SK-N-SH (cell line): ENCODE data around the gene KRTAP21-2. TPM values are rescaled to one million over a fixed set of nuclear protein-coding genes. Genes with fewer than 3 reads are reported as not detected.

ENCODE experiments used
- CTCF ChIA-PET: fragments of 300-600, 350-600 bp; formaldehyde crosslinking; extraction: SDS; loops from one replicate; lab custom pipeline; 2021; lab: Yijun Ruan, JAX
- POLR2A ChIA-PET: fragments of 350-600 bp; sonication (Branson Sonifier 250); formaldehyde crosslinking; extraction: SDS; loops from one replicate; lab custom pipeline; 2020; ENCODE audit warnings: antibody characterized with exemption, inconsistent platforms; lab: Yijun Ruan, JAX
- DNase-seq: peaks from one replicate; pipeline ENCODE4 v3.0.0; 2012
- H2AFZ ChIP-seq: fragments of 200-600 bp; sonication (generic); 2 replicates; pipeline ENCODE4 v1.8.1; 2016; ENCODE audit warnings: antibody characterized with exemption, mild to moderate bottlenecking, low read depth
- H3F3A ChIP-seq: fragments of 200-600 bp; sonication (generic); replicated peaks from 2 replicates; pipeline ENCODE3; 2016; ENCODE audit warnings: antibody characterized with exemption, mild to moderate bottlenecking; ENCODE audit not compliant: insufficient read depth
- H3K27ac ChIP-seq, 2 experiments: fragments of 200-500 bp in 1 of 2; fragments of 200-600 bp in 1 of 2; sonication (Bioruptor generic) in 1 of 2; sonication (generic), shearing (Covaris generic) in 1 of 2; 2 replicates each; pipeline versions ENCODE4 v1.5.1 to v1.6.1; 2014 to 2016; ENCODE audit warnings: low read depth in 2 of 2, inconsistent platforms in 1 of 2, low read length in 1 of 2, mild to moderate bottlenecking in 1 of 2, mixed read lengths in 1 of 2
- H3K27me3 ChIP-seq: fragments of 200-600 bp; sonication (generic), shearing (Covaris generic); 2 replicates; pipeline ENCODE4 v1.6.1; 2016; ENCODE audit warnings: mixed run types; ENCODE audit not compliant: insufficient read depth
- H3K36me3 ChIP-seq, 2 experiments: fragments of 200-500 bp in 1 of 2; fragments of 200-600 bp in 1 of 2; sonication (Bioruptor generic) in 1 of 2; sonication (generic) in 1 of 2; replicated peaks in 1 of 2; 2 replicates each; pipeline versions ENCODE3 to v1.5.1; 2014 to 2016; ENCODE audit warnings: low read length in 1 of 2, mild to moderate bottlenecking in 1 of 2; ENCODE audit not compliant: insufficient read depth in 2 of 2, control insufficient read depth in 1 of 2
- H3K4me1 ChIP-seq, 2 experiments: fragments of 200-500 bp in 1 of 2; fragments of 200-600 bp in 1 of 2; sonication (Bioruptor generic) in 1 of 2; sonication (generic), shearing (Covaris generic) in 1 of 2; 2 replicates each; pipeline versions ENCODE4 v1.5.1 to v1.6.1; 2014 to 2016; ENCODE audit warnings: low read depth in 1 of 2, low read length in 1 of 2, mixed run types in 1 of 2; ENCODE audit not compliant: insufficient read depth in 2 of 2, control insufficient read depth in 1 of 2
- H3K4me2 ChIP-seq: fragments of 200-600 bp; sonication (generic), shearing (Covaris generic); 2 replicates; pipeline ENCODE4 v1.6.1; 2017; ENCODE audit warnings: mixed run types
- H3K4me3 ChIP-seq, 2 experiments: fragments of 200-500 bp in 1 of 2; fragments of 200-600 bp in 1 of 2; sonication (Bioruptor generic) in 1 of 2; sonication (generic), shearing (Covaris generic) in 1 of 2; 2 replicates each; pipeline versions ENCODE4 v1.5.1 to v1.8.1; 2014 to 2016; ENCODE audit warnings: low read depth in 2 of 2, inconsistent platforms in 1 of 2, low read length in 1 of 2, mild to moderate bottlenecking in 1 of 2, mixed read lengths in 1 of 2, moderate library complexity in 1 of 2
- H3K79me2 ChIP-seq: fragments of 200-600 bp; sonication (generic); 2 replicates; pipeline ENCODE4 v1.8.1; 2017; ENCODE audit warnings: mild to moderate bottlenecking; ENCODE audit not compliant: insufficient read depth
- H3K9ac ChIP-seq: fragments of 200-600 bp; sonication (generic); 2 replicates; pipeline ENCODE4 v1.6.1; 2017; ENCODE audit warnings: mixed run types
- H3K9me2 ChIP-seq: fragments of 200-600 bp; sonication (generic); 2 replicates; pipeline ENCODE4 v1.6.1; 2017; ENCODE audit warnings: mixed run types
- H3K9me3 ChIP-seq: fragments of 200-600 bp; sonication (generic); 2 replicates; pipeline ENCODE4 v1.6.1; 2017; ENCODE audit warnings: mixed run types, mild to moderate bottlenecking, moderate library complexity
- H4K20me1 ChIP-seq: fragments of 200-600 bp; sonication (generic); 2 replicates; pipeline ENCODE4 v1.6.1; 2017; ENCODE audit warnings: mild to moderate bottlenecking, mixed run types; ENCODE audit not compliant: insufficient read depth
- ELF1 ChIP-seq: IDR thresholded peaks from 2 replicates; pipeline ENCODE4 v1.4.0; 2012
- FOXJ3 ChIP-seq: sonication (generic); formaldehyde crosslinking; IDR thresholded peaks from 2 replicates; pipeline ENCODE4 v1.5.1; 2020; ENCODE audit warnings: mild to moderate bottlenecking, missing genetic modification reagents
- NRF1 ChIP-seq: IDR thresholded peaks from 2 replicates; pipeline ENCODE4 v1.6.1; 2012; ENCODE audit warnings: low read depth, mild to moderate bottlenecking, low read length
- RAD21 ChIP-seq: IDR thresholded peaks from 2 replicates; pipeline ENCODE4 v1.6.1; 2012; ENCODE audit warnings: mild to moderate bottlenecking, low read length
- SIN3A ChIP-seq: IDR thresholded peaks from 2 replicates; pipeline ENCODE4 v1.6.1; 2012; ENCODE audit warnings: low read depth, mild to moderate bottlenecking, low read length, moderate library complexity, borderline replicate concordance
- SMC3 ChIP-seq: IDR thresholded peaks from 2 replicates; pipeline ENCODE4 v1.6.1; 2012; ENCODE audit warnings: low read depth, low read length, improper control_type of control experiment
- TAF1 ChIP-seq: IDR thresholded peaks from 2 replicates; pipeline ENCODE4 v1.6.1; 2012; ENCODE audit warnings: low read depth, mild to moderate bottlenecking, low read length, moderate library complexity, borderline replicate concordance
- TCF12 ChIP-seq: IDR thresholded peaks from 2 replicates; pipeline ENCODE4 v1.4.0; 2012
- WGBS: methylation state at CpG from one replicate; pipeline ENCODE4 v1.1.6; 2017; ENCODE audit warnings: low lambda C conversion rate; 5-methylcytosine and 5-hydroxymethylcytosine counted together
- polyA plus RNA-seq, 3 experiments: library from polyadenylated mRNA; depleted of rRNA; stranded (reverse); fragments of >200 nt; gene quantifications; 2 replicates each; pipeline ENCODE4 v1.2.3, GENCODE V29; 2012
- small RNA-seq, 7 experiments: library from RNA; depleted of rRNA; stranded (forward); fragments of <200 nt; gene quantifications; one replicate each; pipeline ENCODE3, GENCODE V24; 2012
- TF ChIP-seq, protein P1 (sequence below): IDR thresholded peaks from 2 replicates; pipeline ENCODE4; 2012
- TF ChIP-seq, protein P2 (sequence below): IDR thresholded peaks from 2 replicates; pipeline ENCODE4 v1.6.1; 2012; ENCODE audit warnings: mild to moderate bottlenecking, low read depth, low read length, moderate library complexity
- TF ChIP-seq, protein P3 (sequence below): IDR thresholded peaks from 2 replicates; pipeline ENCODE4 v1.4.0; 2012; ENCODE audit warnings: low read depth, borderline replicate concordance

Gene KRTAP21-2
- polyA plus RNA-seq, 1 of the 3 experiments (the other 2 are of a cell fraction): not detected

DNA sequence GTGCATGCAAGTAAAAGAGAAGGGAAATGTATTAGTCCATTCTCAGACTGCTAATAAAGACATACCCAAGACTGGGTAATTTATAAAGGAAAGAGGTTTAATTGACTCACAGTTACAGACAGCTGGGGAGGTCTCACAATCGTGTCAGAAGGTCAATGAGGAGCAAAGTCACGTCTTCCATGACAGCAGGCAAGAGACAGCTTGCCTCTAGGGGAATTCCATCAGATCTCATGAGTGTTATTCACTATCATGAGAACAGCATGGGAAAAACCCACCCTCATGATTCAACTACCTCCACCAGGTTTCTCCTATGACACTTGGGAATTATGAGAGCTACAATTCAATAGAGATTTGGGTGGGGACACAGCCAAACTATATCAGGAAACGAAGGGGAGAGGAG lies 36.6 kb downstream of the KRTAP21-2 start:
- Histone ChIP-seq H3K27me3 (no peaks in the 10 kb centered on the region), H3F3A (peaks cover 18% of the 10 kb centered on the region), H3K4me3 (no peak overlapping the region), H3K9ac (no peak overlapping the region), H4K20me1 (no peaks in the 10 kb centered on the region), H3K79me2 (no peaks in the 10 kb centered on the region), H3K4me2 (no peak overlapping the region), H3K9me3 (no peaks in the 10 kb centered on the region), H2AFZ (no peak overlapping the region), H3K4me1 (no peaks in the 10 kb centered on the region), H3K9me2 (no peaks in the 10 kb centered on the region), H3K36me3 (no peaks in the 10 kb centered on the region), H3K27ac (no peak overlapping the region)
- TF ChIP-seq, protein P1, sequence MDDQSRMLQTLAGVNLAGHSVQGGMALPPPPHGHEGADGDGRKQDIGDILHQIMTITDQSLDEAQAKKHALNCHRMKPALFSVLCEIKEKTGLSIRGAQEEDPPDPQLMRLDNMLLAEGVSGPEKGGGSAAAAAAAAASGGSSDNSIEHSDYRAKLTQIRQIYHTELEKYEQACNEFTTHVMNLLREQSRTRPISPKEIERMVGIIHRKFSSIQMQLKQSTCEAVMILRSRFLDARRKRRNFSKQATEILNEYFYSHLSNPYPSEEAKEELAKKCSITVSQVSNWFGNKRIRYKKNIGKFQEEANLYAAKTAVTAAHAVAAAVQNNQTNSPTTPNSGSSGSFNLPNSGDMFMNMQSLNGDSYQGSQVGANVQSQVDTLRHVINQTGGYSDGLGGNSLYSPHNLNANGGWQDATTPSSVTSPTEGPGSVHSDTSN: no peak
- TF ChIP-seq SIN3A (no peak), TCF12 (no peak)
- TF ChIP-seq, protein P2, sequence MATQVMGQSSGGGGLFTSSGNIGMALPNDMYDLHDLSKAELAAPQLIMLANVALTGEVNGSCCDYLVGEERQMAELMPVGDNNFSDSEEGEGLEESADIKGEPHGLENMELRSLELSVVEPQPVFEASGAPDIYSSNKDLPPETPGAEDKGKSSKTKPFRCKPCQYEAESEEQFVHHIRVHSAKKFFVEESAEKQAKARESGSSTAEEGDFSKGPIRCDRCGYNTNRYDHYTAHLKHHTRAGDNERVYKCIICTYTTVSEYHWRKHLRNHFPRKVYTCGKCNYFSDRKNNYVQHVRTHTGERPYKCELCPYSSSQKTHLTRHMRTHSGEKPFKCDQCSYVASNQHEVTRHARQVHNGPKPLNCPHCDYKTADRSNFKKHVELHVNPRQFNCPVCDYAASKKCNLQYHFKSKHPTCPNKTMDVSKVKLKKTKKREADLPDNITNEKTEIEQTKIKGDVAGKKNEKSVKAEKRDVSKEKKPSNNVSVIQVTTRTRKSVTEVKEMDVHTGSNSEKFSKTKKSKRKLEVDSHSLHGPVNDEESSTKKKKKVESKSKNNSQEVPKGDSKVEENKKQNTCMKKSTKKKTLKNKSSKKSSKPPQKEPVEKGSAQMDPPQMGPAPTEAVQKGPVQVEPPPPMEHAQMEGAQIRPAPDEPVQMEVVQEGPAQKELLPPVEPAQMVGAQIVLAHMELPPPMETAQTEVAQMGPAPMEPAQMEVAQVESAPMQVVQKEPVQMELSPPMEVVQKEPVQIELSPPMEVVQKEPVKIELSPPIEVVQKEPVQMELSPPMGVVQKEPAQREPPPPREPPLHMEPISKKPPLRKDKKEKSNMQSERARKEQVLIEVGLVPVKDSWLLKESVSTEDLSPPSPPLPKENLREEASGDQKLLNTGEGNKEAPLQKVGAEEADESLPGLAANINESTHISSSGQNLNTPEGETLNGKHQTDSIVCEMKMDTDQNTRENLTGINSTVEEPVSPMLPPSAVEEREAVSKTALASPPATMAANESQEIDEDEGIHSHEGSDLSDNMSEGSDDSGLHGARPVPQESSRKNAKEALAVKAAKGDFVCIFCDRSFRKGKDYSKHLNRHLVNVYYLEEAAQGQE: no peak
- ChIA-PET CTCF (no interaction called here), POLR2A (no interaction called here)
- DNase-seq: no peak
- WGBS: 25% methylated on average over 3 of the region's 3 CpGs

DNA sequence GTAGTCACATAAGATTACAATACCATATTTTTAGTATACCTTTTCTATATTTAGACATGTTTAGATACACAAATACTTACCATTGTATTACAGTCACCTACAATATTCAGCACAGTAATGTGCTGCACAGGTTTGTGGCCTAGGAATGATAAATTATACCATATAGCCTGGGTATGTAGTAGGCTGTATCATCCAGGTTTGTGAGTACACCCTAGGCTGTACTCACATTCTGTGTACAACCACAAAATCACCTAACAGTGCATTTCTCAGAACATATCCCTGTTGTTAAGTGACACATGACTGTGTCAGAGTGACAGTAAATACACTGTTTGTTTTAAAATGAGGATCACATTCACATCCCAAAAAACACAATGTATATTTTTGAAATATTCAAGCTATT lies 39.6 kb downstream of the KRTAP21-2 start:
- POLR2A ChIA-PET: no interaction called here
- CTCF ChIA-PET: no interaction called here
- DNase-seq: no peak

More for the DNA sequence above, 39.6 kb downstream of the KRTAP21-2 start:
- Histone ChIP-seq H3K9me2 (no peaks in the 10 kb centered on the region), H3K27ac (no peak overlapping the region), H3K9me3 (no peaks in the 10 kb centered on the region), H3K79me2 (no peaks in the 10 kb centered on the region), H3K9ac (no peak overlapping the region), H3K4me2 (no peak overlapping the region), H3K4me3 (no peak overlapping the region), H3K4me1 (no peaks in the 10 kb centered on the region), H2AFZ (no peak overlapping the region), H3K27me3 (no peaks in the 10 kb centered on the region), H4K20me1 (no peaks in the 10 kb centered on the region)
- no peak for TF ChIP-seq RAD21
- TF ChIP-seq, protein P3, sequence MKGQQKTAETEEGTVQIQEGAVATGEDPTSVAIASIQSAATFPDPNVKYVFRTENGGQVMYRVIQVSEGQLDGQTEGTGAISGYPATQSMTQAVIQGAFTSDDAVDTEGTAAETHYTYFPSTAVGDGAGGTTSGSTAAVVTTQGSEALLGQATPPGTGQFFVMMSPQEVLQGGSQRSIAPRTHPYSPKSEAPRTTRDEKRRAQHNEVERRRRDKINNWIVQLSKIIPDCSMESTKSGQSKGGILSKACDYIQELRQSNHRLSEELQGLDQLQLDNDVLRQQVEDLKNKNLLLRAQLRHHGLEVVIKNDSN: no peak
- no peak for TF ChIP-seq ELF1
- no peak for TF ChIP-seq SMC3
- no peak for TF ChIP-seq TAF1
- no peak for TF ChIP-seq FOXJ3 (CRISPR knock-in tag)
- TF ChIP-seq, protein P1: no peak
- TF ChIP-seq NRF1: no peak
- TF ChIP-seq, all 33 proteins: peak for 0
- Histone ChIP-seq H3K36me3 (no peaks in the 10 kb centered on the region), H3F3A (no peaks in the 10 kb centered on the region)

Small RNAs within 50 kb of the gene (small RNA-seq; reads per million reads assigned to genes)
- gene AP000244.1 (0 reads per million in 7 experiments), gene KRTAP21-3 (0 to 0.17 (median 0) reads per million in 7 experiments)

Other genes with a start within 250 kb of the KRTAP21-2 start
- gene KRTAP19-5, start 245.1 kb downstream of the KRTAP21-2 start, polyA plus RNA-seq (2012; rRNA removed): not detected in 2 replicates
- gene KRTAP19-6, start 205.4 kb downstream of the KRTAP21-2 start, polyA plus RNA-seq (2012; rRNA removed): not detected in 2 replicates
- gene KRTAP19-7, start 185.9 kb downstream of the KRTAP21-2 start, polyA plus RNA-seq (2012; rRNA removed): not detected in 2 replicates
- not detected in 2 replicates for gene KRTAP22-2, start 156.9 kb downstream of the KRTAP21-2 start, polyA plus RNA-seq (2012; rRNA removed)
- not detected in 2 replicates for gene KRTAP6-3, start 154.8 kb downstream of the KRTAP21-2 start, polyA plus RNA-seq (2012; rRNA removed)
- gene KRTAP6-2, start 148.4 kb downstream of the KRTAP21-2 start, polyA plus RNA-seq (2012; rRNA removed): not detected in 2 replicates
- gene KRTAP22-1, start 146.2 kb downstream of the KRTAP21-2 start, polyA plus RNA-seq (2012; rRNA removed): not detected in 2 replicates
- not detected in 2 replicates for gene KRTAP6-1, start 133.3 kb downstream of the KRTAP21-2 start, polyA plus RNA-seq (2012; rRNA removed)
- gene KRTAP20-1, start 130.8 kb downstream of the KRTAP21-2 start, polyA plus RNA-seq (2012; rRNA removed): not detected in 2 replicates
- gene KRTAP20-4, start 126.6 kb downstream of the KRTAP21-2 start, polyA plus RNA-seq (2012; rRNA removed): not detected in 2 replicates
- gene KRTAP20-2, start 112.1 kb downstream of the KRTAP21-2 start, polyA plus RNA-seq (2012; rRNA removed): not detected in 2 replicates
- not detected in 2 replicates for gene KRTAP20-3, start 104.4 kb downstream of the KRTAP21-2 start, polyA plus RNA-seq (2012; rRNA removed)
- not detected in 2 replicates for gene KRTAP21-3, start 28.5 kb downstream of the KRTAP21-2 start, polyA plus RNA-seq (2012; rRNA removed)
- not detected in 2 replicates for gene KRTAP21-1, start 8.2 kb upstream of the KRTAP21-2 start, polyA plus RNA-seq (2012; rRNA removed)
- gene KRTAP8-1, start 66.0 kb upstream of the KRTAP21-2 start, polyA plus RNA-seq (2012; rRNA removed): not detected in 2 replicates
- not detected in 2 replicates for gene KRTAP7-1, start 82.5 kb upstream of the KRTAP21-2 start, polyA plus RNA-seq (2012; rRNA removed)
- gene KRTAP11-1, start 134.3 kb upstream of the KRTAP21-2 start, polyA plus RNA-seq (2012; rRNA removed): not detected in 2 replicates